Peyer's patch (tissue), 4 donors: ENCODE data around the gene LRRK1. TPM values are rescaled to one million over a fixed set of nuclear protein-coding genes. Genes with fewer than 3 reads are reported as not detected.

Experiments
- DNase-seq, 3 donors: peaks; one replicate each; pipeline ENCODE4 v3.0.0-alpha.2; 2017 to 2019
- H3K27ac ChIP-seq, 4 donors: fragments of 200-600 bp; sonication (generic); one replicate each; pipeline ENCODE4 v1.5.1; 2016 to 2019
- H3K27me3 ChIP-seq, 2 donors: fragments of 200-600 bp; sonication (generic); one replicate each; pipeline ENCODE4 v1.5.1; 2019
- H3K36me3 ChIP-seq, 3 donors: fragments of 200-600 bp; sonication (generic); one replicate each; pipeline ENCODE4 v1.5.1; 2016 to 2019
- H3K4me1 ChIP-seq, 4 donors: fragments of 200-600 bp; sonication (generic); one replicate each; pipeline ENCODE4 v1.5.1; 2016 to 2019
- H3K4me3 ChIP-seq, 4 donors: fragments of 200-600 bp; sonication (generic); 1 replicate in 3 of 4; 2 replicates in 1 of 4; pipeline ENCODE4 v1.5.1; 2016 to 2019; ENCODE audit warnings: mild to moderate bottlenecking in 1 of 4
- H3K9me3 ChIP-seq, 4 donors: fragments of 200-600 bp; sonication (generic); one replicate each; pipeline ENCODE4 v1.5.1; 2016 to 2019; ENCODE audit warnings: mild to moderate bottlenecking in 1 of 4
- CTCF ChIP-seq, 6 experiments: fragments of 450-650 bp in 4 of 6; fragments of 200-600 bp in 2 of 6; sonication (generic) in 1 of 6; IDR thresholded peaks; one replicate each; pipeline ENCODE4 v1.5.1; 2017 to 2019; ENCODE audit warnings: antibody characterized with exemption in 6 of 6, mild to moderate bottlenecking in 3 of 6, moderate library complexity in 1 of 6
- POLR2A ChIP-seq, 2 donors: fragments of 450-650 bp; IDR thresholded peaks; one replicate each; pipeline ENCODE4 v1.5.1; 2017; ENCODE audit warnings: antibody characterized with exemption in 2 of 2, mild to moderate bottlenecking in 2 of 2, moderate library complexity in 2 of 2
- total RNA-seq, 4 donors: library from RNA; depleted of rRNA; stranded (reverse); fragments of >200 nt; gene quantifications; one replicate each; pipeline ENCODE4 v1.1.0, GENCODE V29; 2016

Gene LRRK1
- total RNA-seq, 4 donors from 2014 or later, result 49.2 to 66.0 (median 55.5) TPM

GRCh38 chr15:100966997-100967396 is 47.8 kb downstream of the LRRK1 start:
- H3K4me1 ChIP-seq, result no peaks in the 10 kb centered on the region
- no peak overlapping the region for H3K27ac ChIP-seq
- DNase-seq, result no peak
- TF ChIP-seq POLR2A (IDR thresholded peaks at IDR 0.05) (no peak), CTCF (IDR thresholded peaks at IDR 0.05) (no peak)
- no peaks in the 10 kb centered on the region for H3K36me3 ChIP-seq
- H3K27me3 ChIP-seq, result no peaks in the 10 kb centered on the region
- no peak overlapping the region for H3K4me3 ChIP-seq
- no peaks in the 10 kb centered on the region for H3K9me3 ChIP-seq

- no peak for TF ChIP-seq POLR2A (IDR thresholded peaks at IDR 0.05)
- TF ChIP-seq CTCF (IDR thresholded peaks at IDR 0.05), result no peak
- H3K27me3 ChIP-seq, result no peaks in the 10 kb centered on the region
- no peaks in the 10 kb centered on the region for H3K9me3 ChIP-seq
- no peak for DNase-seq
- no peak overlapping the region for H3K4me3 ChIP-seq
- peaks cover 0 to 4% (median 0%) of the 10 kb centered on the region in 4 donors for H3K4me1 ChIP-seq
- H3K27ac ChIP-seq, result no peak overlapping the region
- H3K36me3 ChIP-seq, result no peaks in the 10 kb centered on the region
Observed at GRCh38 chr15:100968050-100968966, 49.2 kb downstream of the LRRK1 start.

GRCh38 chr15:100972975-100973350 is 53.8 kb downstream of the LRRK1 start:
- Histone ChIP-seq H3K4me1 (peaks cover 0 to 11% (median 0%) of the 10 kb centered on the region in 4 donors), H3K27ac (no peak overlapping the region), H3K4me3 (peak overlapping the region in 3 of 4 donors; percentile 15 to 50 (median 46)), H3K27me3 (no peaks in the 10 kb centered on the region), H3K36me3 (no peaks in the 10 kb centered on the region), H3K9me3 (no peaks in the 10 kb centered on the region)
- DNase-seq, result no peak
- TF ChIP-seq POLR2A (IDR thresholded peaks at IDR 0.05) (no peak), CTCF (IDR thresholded peaks at IDR 0.05) (no peak)

GRCh38 chr15:100973351-100974111 is 54.4 kb downstream of the LRRK1 start:
- DNase-seq, result peak in 1 of 3 donors; percentile 57
- TF ChIP-seq CTCF (IDR thresholded peaks at IDR 0.05) (peak in 3 of 6 experiments; percentile 17 to 34 (median 34)), POLR2A (IDR thresholded peaks at IDR 0.05) (no peak)
- Histone ChIP-seq H3K27ac (no peak overlapping the region), H3K27me3 (no peaks in the 10 kb centered on the region), H3K9me3 (no peaks in the 10 kb centered on the region), H3K36me3 (no peaks in the 10 kb centered on the region), H3K4me1 (peaks cover 0 to 11% (median 0%) of the 10 kb centered on the region in 4 donors), H3K4me3 (peak overlapping the region; percentile 6 to 50 (median 30))

GRCh38 chr15:100975043-100975442 is 55.9 kb downstream of the LRRK1 start:
- TF ChIP-seq CTCF (IDR thresholded peaks at IDR 0.05) (no peak), POLR2A (IDR thresholded peaks at IDR 0.05) (no peak)
- H3K36me3 ChIP-seq, result no peaks in the 10 kb centered on the region
- no peaks in the 10 kb centered on the region for H3K9me3 ChIP-seq
- no peak for DNase-seq
- no peak overlapping the region for H3K27ac ChIP-seq
- no peak overlapping the region for H3K4me3 ChIP-seq
- peaks cover 0 to 11% (median 0%) of the 10 kb centered on the region in 4 donors for H3K4me1 ChIP-seq
- H3K27me3 ChIP-seq, result no peaks in the 10 kb centered on the region
